Fibroblast of lung (primary cell): Measurements from ENCODE around the gene ULK2.

ENCODE experiments used
- CTCF ChIP-seq, 2 donors: IDR thresholded peaks in 1 of 2; conservative IDR thresholded peaks in 1 of 2; 1 replicate in 1 of 2; 2 replicates in 1 of 2; pipeline ENCODE4 v1.5.1; 2011 to 2012; ENCODE audit warnings: low read length in 2 of 2, control low read depth in 1 of 2, inconsistent platforms in 1 of 2, low read depth in 1 of 2, mild to moderate bottlenecking in 1 of 2
- EZH2 ChIP-seq: IDR thresholded peaks from 2 replicates; pipeline ENCODE4 v1.5.1; 2012; ENCODE audit warnings: low read length, control low read depth, mild to moderate bottlenecking; ENCODE audit errors: missing control alignments

- TF ChIP-seq CTCF (conservative IDR thresholded peaks at IDR 0.05 in 1 of 2, IDR thresholded peaks at IDR 0.05 in 1 of 2; ENCODE audit: low read depth in 1 of 2, low read length in 2 of 2) (no peak), EZH2 (no peak)
Observed at GRCh38 chr17:19773534-19773933, 94.2 kb downstream of the ULK2 start.
